Ishikawa (cell line): ENCODE data around the gene NUP88.

Experiments
- CREB1 ChIP-seq: IDR thresholded peaks from 2 replicates; pipeline ENCODE4 v1.6.1; 2012; ENCODE audit warnings: low read depth
- EGR1 ChIP-seq: IDR thresholded peaks from 2 replicates; pipeline ENCODE4 v1.6.1; 2012
- FOXM1 ChIP-seq: IDR thresholded peaks from 2 replicates; pipeline ENCODE4 v1.6.1; 2012; ENCODE audit warnings: low read depth, borderline replicate concordance
- MAX ChIP-seq: IDR thresholded peaks from 2 replicates; pipeline ENCODE4 v1.6.1; 2012
- NFIC ChIP-seq: IDR thresholded peaks from 2 replicates; pipeline ENCODE4 v1.6.1; 2012
- REST ChIP-seq: IDR thresholded peaks from 2 replicates; pipeline ENCODE4 v1.6.1; 2012; ENCODE audit warnings: low read depth, mild to moderate bottlenecking
- TEAD4 ChIP-seq: IDR thresholded peaks from 2 replicates; pipeline ENCODE4 v1.6.1; 2012
- USF1 ChIP-seq: IDR thresholded peaks from 2 replicates; pipeline ENCODE4 v1.6.1; 2012

GRCh38 chr17:5379351-5380107 is 39.9 kb downstream of the NUP88 start:
- no peak for TF ChIP-seq NFIC
- no peak for TF ChIP-seq EGR1
- no peak for TF ChIP-seq USF1
- no peak for TF ChIP-seq TEAD4
- no peak for TF ChIP-seq CREB1
- TF ChIP-seq REST, result no peak
- no peak for TF ChIP-seq FOXM1
- no peak for TF ChIP-seq MAX
